IMR-90 (cell line): Measurements from ENCODE around the gene ITGA5. TPM values are rescaled to one million over a fixed set of nuclear protein-coding genes. Genes with fewer than 3 reads are reported as not detected.
A peak's percentile ranks its signal among the peaks of the same experiment; 100 is the strongest.

Experiments used
- ATAC-seq: fragments of 200-7000 bp; cut with Tn5 transposase; 2 replicates; pipeline ENCODE4 v1.9.1; 2020; ENCODE audit warnings: low read depth, mild to moderate bottlenecking, moderate library complexity
- BruUV-seq: library from RNA; stranded (reverse); fragments of 400-500 nt; replicated peaks from 2 replicates; lab custom pipeline; 2021; lab: Mats Ljungman, UMichigan
- CTCF ChIA-PET: fragments of 300-600 bp; formaldehyde crosslinking; extraction: SDS; loops from one replicate; lab custom pipeline; 2021; ENCODE audit warnings: antibody characterized with exemption; lab: Yijun Ruan, JAX
- POLR2A ChIA-PET: fragments of 300-600 bp; sonication (Branson Sonifier 250); formaldehyde crosslinking; loops from one replicate; lab custom pipeline; 2022; ENCODE audit warnings: antibody characterized with exemption; ENCODE audit not compliant: unreplicated experiment; lab: Charles Lee
- DNase-seq: peaks from one replicate; pipeline ENCODE4 v3.0.0; 2013
- H2AFZ ChIP-seq: replicated peaks from 2 replicates; pipeline ENCODE3; 2013; ENCODE audit warnings: low read length, mild to moderate bottlenecking; ENCODE audit not compliant: poor library complexity
- H2AK5ac ChIP-seq: 2 replicates; pipeline ENCODE4 v1.6.1; 2013; ENCODE audit warnings: low read depth, low read length, inconsistent platforms
- H2AK9ac ChIP-seq: replicated peaks from 2 replicates; pipeline ENCODE3; 2013; ENCODE audit warnings: mild to moderate bottlenecking, low read depth, low read length, moderate library complexity; ENCODE audit not compliant: poor library complexity
- H2BK120ac ChIP-seq: 2 replicates; pipeline ENCODE4 v1.6.1; 2013; ENCODE audit warnings: low read depth, low read length, inconsistent platforms
- H2BK15ac ChIP-seq: 3 replicates; pipeline ENCODE4 v1.6.1; 2013; ENCODE audit warnings: low read depth, low read length, inconsistent platforms
- H2BK20ac ChIP-seq: 2 replicates; pipeline ENCODE4 v1.6.1; 2013; ENCODE audit warnings: low read depth, mild to moderate bottlenecking, inconsistent platforms, low read length, moderate library complexity
- H2BK5ac ChIP-seq: 2 replicates; pipeline ENCODE4 v1.6.1; 2013; ENCODE audit warnings: mild to moderate bottlenecking, low read depth, low read length, inconsistent platforms; ENCODE audit not compliant: poor library complexity, severe bottlenecking
- H3K14ac ChIP-seq: replicated peaks from 2 replicates; pipeline ENCODE4 v1.6.1; 2013; ENCODE audit warnings: low read depth, low read length, inconsistent platforms
- H3K18ac ChIP-seq: 2 replicates; pipeline ENCODE4 v1.6.1; 2013; ENCODE audit warnings: low read depth, low read length, control low read depth
- H3K23ac ChIP-seq: 2 replicates; pipeline ENCODE4 v1.6.1; 2013; ENCODE audit warnings: low read depth, low read length, inconsistent platforms
- H3K27ac ChIP-seq: 2 replicates; pipeline ENCODE4 v1.5.1; 2013; ENCODE audit warnings: mild to moderate bottlenecking, control low read depth, low read length; ENCODE audit not compliant: insufficient read depth
- H3K27me3 ChIP-seq: 2 replicates; pipeline ENCODE4 v1.6.1; 2013; ENCODE audit warnings: low read length; ENCODE audit not compliant: control insufficient read depth, insufficient read depth
- H3K36me3 ChIP-seq: 2 replicates; pipeline ENCODE4 v1.6.1; 2013; ENCODE audit warnings: low read length, mixed read lengths; ENCODE audit not compliant: control insufficient read depth, insufficient read depth
- H3K4ac ChIP-seq: 2 replicates; pipeline ENCODE4 v1.6.1; 2013; ENCODE audit warnings: low read depth, low read length, inconsistent platforms
- H3K4me1 ChIP-seq: 2 replicates; pipeline ENCODE4 v1.6.1; 2013; ENCODE audit warnings: low read length, mixed read lengths; ENCODE audit not compliant: control insufficient read depth, insufficient read depth
- H3K4me2 ChIP-seq: 2 replicates; pipeline ENCODE4 v1.6.1; 2013; ENCODE audit warnings: low read depth, mild to moderate bottlenecking, control low read depth, low read length, moderate library complexity
- H3K4me3 ChIP-seq: 2 replicates; pipeline ENCODE4 v1.5.1; 2013; ENCODE audit warnings: low read depth, mild to moderate bottlenecking, control low read depth, low read length, moderate library complexity; ENCODE audit not compliant: insufficient read depth
- H3K56ac ChIP-seq: 2 replicates; pipeline ENCODE4 v1.6.1; 2013; ENCODE audit warnings: low read length, inconsistent platforms; ENCODE audit not compliant: insufficient read depth; ENCODE audit errors: extremely low read depth
- H3K79me1 ChIP-seq, 2 experiments: 2 replicates each; pipeline ENCODE4 v1.6.1; 2013; ENCODE audit warnings: low read length in 2 of 2, inconsistent platforms in 1 of 2, low read depth in 1 of 2
- H3K9ac ChIP-seq: 2 replicates; pipeline ENCODE4 v1.6.1; 2013; ENCODE audit warnings: low read depth, low read length, control low read depth
- H3K9me1 ChIP-seq: 2 replicates; pipeline ENCODE4 v1.6.1; 2013; ENCODE audit warnings: low read length, inconsistent platforms; ENCODE audit not compliant: insufficient read depth
- H3K9me3 ChIP-seq: 2 replicates; pipeline ENCODE4 v1.6.1; 2013; ENCODE audit warnings: low read length; ENCODE audit not compliant: control insufficient read depth, insufficient read depth
- H4K20me1 ChIP-seq: 2 replicates; pipeline ENCODE4 v1.6.1; 2013; ENCODE audit warnings: low read length, inconsistent platforms; ENCODE audit not compliant: insufficient read depth
- H4K5ac ChIP-seq: 2 replicates; pipeline ENCODE4 v1.6.1; 2013; ENCODE audit warnings: mild to moderate bottlenecking, low read depth, low read length, control low read depth
- H4K8ac ChIP-seq, 2 experiments: 2 replicates each; pipeline ENCODE4 v1.6.1; 2013; ENCODE audit warnings: low read depth in 2 of 2, low read length in 2 of 2, control low read depth in 1 of 2, inconsistent platforms in 1 of 2
- H4K91ac ChIP-seq: 2 replicates; pipeline ENCODE4 v1.6.1; 2013; ENCODE audit warnings: low read depth, low read length, inconsistent platforms; ENCODE audit not compliant: insufficient read depth
- MAFK ChIP-seq: IDR thresholded peaks from 2 replicates; pipeline ENCODE4 v1.6.1; 2012; ENCODE audit warnings: low read depth, low read length, improper control_type of control experiment
- MAZ ChIP-seq: IDR thresholded peaks from 2 replicates; pipeline ENCODE4 v1.6.1; 2012; ENCODE audit warnings: low read depth, mild to moderate bottlenecking, low read length, improper control_type of control experiment, moderate library complexity, borderline replicate concordance
- WGBS, 2 experiments: methylation state at CpG; one replicate each; pipeline versions ENCODE4 v1.1.5 to v1.1.7; 2013; ENCODE audit warnings: missing lambda C conversion rate in 2 of 2; ENCODE audit not compliant: insufficient read length in 1 of 2; ENCODE audit errors: extremely low coverage in 2 of 2; 5-methylcytosine and 5-hydroxymethylcytosine counted together
- dilution Hi-C: fragments of 300-500 bp; cut with HindIII; formaldehyde crosslinking; loops from one replicate; pipeline ENCODE4 v1.14.3; 2018; ENCODE audit warnings: low sequenced_read_pairs; ENCODE audit not compliant: unreplicated experiment
- in situ Hi-C: fragments of 300-500 bp; cut with MboI; formaldehyde crosslinking; loops from 3 replicates; pipeline ENCODE4 v1.14.3; 2019; ENCODE audit warnings: low sequenced_read_pairs, inconsistent platforms, mixed read lengths
- intact Hi-C: fragments of 100-400 bp; cut with micrococcal nuclease; formaldehyde crosslinking; loops from 2 replicates; pipeline ENCODE4 v1.10.0; 2022
- polyA plus RNA-seq, 3 experiments: library from polyadenylated mRNA; depleted of rRNA; stranded (reverse); fragments of >200 nt; gene quantifications; 2 replicates each; pipeline ENCODE4 v1.2.3, GENCODE V29; 2012; ENCODE audit warnings: low replicate concordance in 1 of 3
- total RNA-seq: library from RNA; depleted of rRNA; stranded (reverse); fragments of >200 nt; gene quantifications from 2 replicates; pipeline ENCODE4 v1.2.3, GENCODE V29; 2012

Gene ITGA5
- total and polyA plus RNA-seq, 2 of the 4 experiments (the other 2 are of a cell fraction), result 159 to 259 TPM

- peak overlapping the region; percentile 86 for H3K18ac ChIP-seq
- ATAC-seq, result peak; percentile 1; the same call in 1 of the 2 replicates
- H3K79me1 ChIP-seq, result peaks cover 11 to 24% of the 10 kb centered on the region in 2 experiments; a peak in 3 of 4 replicates
- peak overlapping the region; percentile 77 for H2AK9ac ChIP-seq
- H2BK15ac ChIP-seq, result peak overlapping the region; percentile 79
- peak overlapping the region; percentile 80 for H2BK5ac ChIP-seq
- peaks cover 15% of the 10 kb centered on the region for H4K20me1 ChIP-seq
- dilution Hi-C loops (no loop called here), intact Hi-C loops (no loop called here), in situ Hi-C loops (no loop called here)
- H3K9ac ChIP-seq, result peak overlapping the region; percentile 47; the same call in 1 of the 2 replicates
- no peak overlapping the region for H3K4me3 ChIP-seq
- H2AK5ac ChIP-seq, result peak overlapping the region; percentile 100
- peak overlapping the region; percentile 92 for H3K14ac ChIP-seq
- no peak overlapping the region for H3K4me2 ChIP-seq
- 17% methylated on average over 1 of the region's 4 CpGs; no CpG with 5 or more reads in 1 of the 2 experiments for WGBS, 2 experiments
- 0 out of 2 replicates have a peak, but pooled peaks have one; percentile 15 for TF ChIP-seq MAZ
- TF ChIP-seq MAFK, result no peak
- POLR2A ChIA-PET, result no interaction called here
- DNase-seq, result peak; percentile 36
- CTCF ChIA-PET, result interaction anchor here (2.5 kb wide), 1 partner anchor 22 kb away, joined by 9 read pairs; no protein-coding TSS in a partner anchor
- H3K4ac ChIP-seq, result peak overlapping the region; percentile 94
- peak overlapping the region; percentile 73 for H2AFZ ChIP-seq
- H3K56ac ChIP-seq, result peak overlapping the region; percentile 64
- H2BK120ac ChIP-seq, result peak overlapping the region; percentile 93
- no peaks in the 10 kb centered on the region for H3K9me3 ChIP-seq
- no TSS peak for BruUV-seq
- H3K27ac ChIP-seq, result peak overlapping the region; percentile 84
- H4K5ac ChIP-seq, result peak overlapping the region; percentile 56
- H3K23ac ChIP-seq, result peak overlapping the region; percentile 86
- peaks cover 2% of the 10 kb centered on the region; the same call in 1 of the 2 replicates for H3K36me3 ChIP-seq
- H3K9me1 ChIP-seq, result peaks cover 39% of the 10 kb centered on the region
- H4K8ac ChIP-seq, result peak overlapping the region; percentile 76 to 84
- H3K4me1 ChIP-seq, result peaks cover 23% of the 10 kb centered on the region
- no peaks in the 10 kb centered on the region for H3K27me3 ChIP-seq
- H2BK20ac ChIP-seq, result peak overlapping the region; percentile 85
- peak overlapping the region; percentile 86 for H4K91ac ChIP-seq
Observed at GRCh38 chr12:54421175-54421878, 2.3 kb upstream of the ITGA5 start.
